HepG2 (cell line): Measurements from ENCODE around the gene CHCHD6. TPM values are rescaled to one million over a fixed set of nuclear protein-coding genes. Genes with fewer than 3 reads are reported as not detected.

ENCODE experiments used
- ATAD3A ChIP-seq: sonication (generic); formaldehyde crosslinking; IDR thresholded peaks from 2 replicates; pipeline ENCODE4 v1.4.0; 2020; ENCODE audit warnings: missing genetic modification reagents
- BHLHE40 ChIP-seq: IDR thresholded peaks from 2 replicates; pipeline ENCODE4 v1.6.1; 2011; ENCODE audit warnings: low read length, improper control_type of control experiment
- E2F2 ChIP-seq: sonication (generic); formaldehyde crosslinking; IDR thresholded peaks from 2 replicates; pipeline ENCODE4 v1.4.0; 2020; ENCODE audit warnings: missing genetic modification reagents, borderline replicate concordance
- FOXP1 ChIP-seq, 2 experiments: fragments of 450-650 bp in 1 of 2; IDR thresholded peaks; 2 replicates each; pipeline ENCODE4 v1.6.1; 2017 to 2018; ENCODE audit warnings: antibody characterized with exemption in 1 of 2
- IRX3 ChIP-seq: sonication (generic); formaldehyde crosslinking; IDR thresholded peaks from 2 replicates; pipeline ENCODE4 v1.8.1; 2023; ENCODE audit warnings: mild to moderate bottlenecking, low read depth, missing genetic modification reagents, borderline replicate concordance
- KMT2B ChIP-seq: IDR thresholded peaks from 2 replicates; pipeline ENCODE4 v1.6.1; 2016; ENCODE audit warnings: missing genetic modification reagents, missing compliant biosample characterization
- NCOA2 ChIP-seq: sonication (generic); formaldehyde crosslinking; IDR thresholded peaks from 2 replicates; pipeline ENCODE4 v1.8.0; 2022; ENCODE audit warnings: inconsistent platforms
- PAF1 ChIP-seq: IDR thresholded peaks from 2 replicates; pipeline ENCODE4 v1.6.1; 2016; ENCODE audit warnings: missing genetic modification reagents, missing compliant biosample characterization
- PTBP1 ChIP-seq: fragments of 200-400 bp; formaldehyde crosslinking; IDR thresholded peaks from 2 replicates; pipeline ENCODE4 v1.6.1; 2018; ENCODE audit warnings: low read length, low read depth; ENCODE audit not compliant: poor library complexity, severe bottlenecking
- RCOR2 ChIP-seq: IDR thresholded peaks from 2 replicates; pipeline ENCODE4 v1.6.1; 2016; ENCODE audit warnings: missing biosample characterization, missing genetic modification reagents
- RELA ChIP-seq: sonication (generic); formaldehyde crosslinking; IDR thresholded peaks from 2 replicates; pipeline ENCODE4 v1.4.0; 2020; ENCODE audit warnings: missing genetic modification reagents
- TCF12 ChIP-seq, 2 experiments: fragments of 450-650 bp in 1 of 2; sonication (generic) in 1 of 2; formaldehyde crosslinking in 1 of 2; IDR thresholded peaks; 2 replicates each; pipeline versions ENCODE4 v1.6.1 to v1.8.0; 2017 to 2022; ENCODE audit warnings: antibody characterized with exemption in 1 of 2, mild to moderate bottlenecking in 1 of 2, missing genetic modification reagents in 1 of 2, moderate library complexity in 1 of 2
- ZFP82 ChIP-seq: sonication (generic); formaldehyde crosslinking; IDR thresholded peaks from 2 replicates; pipeline ENCODE4 v1.5.1; 2020; ENCODE audit warnings: mild to moderate bottlenecking, missing genetic modification reagents, borderline replicate concordance
- ZNF281 ChIP-seq: sonication (generic); formaldehyde crosslinking; IDR thresholded peaks from 2 replicates; pipeline ENCODE4 v1.4.0; 2020; ENCODE audit warnings: missing genetic modification reagents, borderline replicate concordance
- ZNF446 ChIP-seq: sonication (generic); formaldehyde crosslinking; IDR thresholded peaks from 2 replicates; pipeline ENCODE4 v1.5.0; 2020; ENCODE audit warnings: mild to moderate bottlenecking, missing genetic modification reagents
- ZNF674 ChIP-seq: sonication (generic); formaldehyde crosslinking; IDR thresholded peaks from 2 replicates; pipeline ENCODE4 v1.5.0; 2020; ENCODE audit warnings: low read depth, mild to moderate bottlenecking, missing genetic modification reagents
- ZNF704 ChIP-seq: sonication (generic); formaldehyde crosslinking; IDR thresholded peaks from 2 replicates; pipeline ENCODE4 v1.8.1; 2023; ENCODE audit warnings: mild to moderate bottlenecking, inconsistent platforms, moderate library complexity, missing genetic modification reagents, borderline replicate concordance
- ZNF737 ChIP-seq: sonication (generic); formaldehyde crosslinking; IDR thresholded peaks from 2 replicates; pipeline ENCODE4 v1.5.0; 2020; ENCODE audit warnings: missing genetic modification reagents, mild to moderate bottlenecking, borderline replicate concordance
- polyA plus RNA-seq, 8 experiments: library from polyadenylated mRNA; depleted of rRNA in 3 of 8; stranded (reverse) in 7 of 8; unstranded in 1 of 8; fragments of >200 nt; fragmentation: Illumina TruSeq in 4 of 8; extraction: Trizol in 4 of 8; gene quantifications; 2 replicates each; pipeline versions ENCODE4 v1.2.1 to v1.2.3, GENCODE V29; 2011 to 2016; ENCODE audit warnings: low read depth in 4 of 8, missing spikeins in 1 of 8, mixed read lengths in 1 of 8; ENCODE audit not compliant: insufficient read depth in 1 of 8
- total RNA-seq, 5 experiments: library from RNA; depleted of rRNA; stranded (reverse); fragments of >200 nt; fragmentation: Illumina TruSeq; extraction: Trizol; gene quantifications; 2 replicates each; pipeline ENCODE4 v1.2.3, GENCODE V29; 2016; ENCODE audit warnings: low read depth in 1 of 5
- TF ChIP-seq, protein P1 (sequence below): sonication (generic); formaldehyde crosslinking; IDR thresholded peaks from 2 replicates; pipeline ENCODE4 v1.4.0; 2020; ENCODE audit warnings: low read depth, missing genetic modification reagents

CHCHD6 gene
- total and polyA plus RNA-seq, 2 of the 13 experiments (the other 11 are each of a cell fraction or from before 2014, with no cell fraction given), result 20.3 to 20.8 TPM

DNA sequence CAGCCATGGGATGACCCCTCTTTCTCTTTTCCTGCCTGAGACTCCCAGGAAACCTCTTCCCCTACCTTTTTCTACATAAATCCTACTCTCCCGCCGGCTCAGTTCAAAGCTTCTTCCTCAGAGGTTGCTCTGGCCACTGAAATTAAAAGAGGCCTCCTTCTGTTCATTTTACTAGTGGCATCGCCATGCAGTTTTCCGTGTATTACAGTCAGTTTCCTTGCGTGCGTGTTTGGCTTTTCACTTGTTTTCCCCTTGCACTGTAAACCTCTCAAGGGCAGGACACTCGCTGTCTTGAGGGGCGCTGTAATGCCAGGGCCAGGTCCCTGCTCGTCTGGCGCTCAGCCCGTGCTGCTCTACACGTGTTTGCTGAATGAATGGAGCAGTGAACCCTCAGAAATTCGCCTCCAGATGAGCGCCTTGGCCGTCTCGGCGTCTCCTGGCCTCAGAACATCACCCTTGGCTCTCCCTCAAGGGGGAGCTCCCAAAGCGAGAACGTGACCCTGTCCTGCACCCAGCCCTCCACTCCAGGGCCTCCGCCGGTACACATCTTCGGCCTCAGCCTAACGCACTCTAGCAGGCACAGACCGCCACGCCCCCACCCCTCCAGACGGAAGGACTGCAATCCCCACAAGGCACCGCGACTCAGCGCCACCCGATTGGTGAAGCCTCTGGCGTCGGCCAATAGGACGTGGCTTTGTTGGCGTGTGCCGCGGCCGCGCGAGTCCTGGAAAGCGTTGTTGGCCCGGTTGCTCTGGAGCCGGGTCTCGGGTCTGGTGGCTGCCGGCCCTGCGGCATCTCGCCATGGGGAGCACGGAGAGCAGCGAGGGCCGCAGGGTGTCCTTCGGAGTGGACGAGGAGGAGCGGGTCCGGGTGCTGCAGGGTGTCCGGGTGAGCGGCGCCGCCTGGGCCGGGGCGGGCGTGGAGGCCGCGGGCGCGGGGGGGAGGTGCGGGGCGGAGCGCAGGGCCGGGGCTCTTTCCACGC is at the start of gene CHCHD6 (continued):
- TF ChIP-seq BHLHE40 (peak; percentile 24; the same call in 1 of the 2 replicates), E2F2 (no peak), NCOA2 (CRISPR knock-in tag) (peak; percentile 29; the same call in 1 of the 2 replicates), ATAD3A (CRISPR knock-in tag) (no peak), PTBP1 (no peak), TCF12 (IDR thresholded peaks at IDR 0.05) (no peak), TCF12 (CRISPR knock-in tag; IDR thresholded peaks at IDR 0.05) (no peak), IRX3 (CRISPR knock-in tag) (no peak; the same call in 1 of the 2 replicates), PAF1 (CRISPR knock-in tag) (no peak), ZNF704 (CRISPR knock-in tag) (no peak), KMT2B (CRISPR knock-in tag) (peak; percentile 88), ZNF446 (CRISPR knock-in tag) (no peak), RCOR2 (CRISPR knock-in tag) (no peak), ZNF281 (CRISPR knock-in tag) (no peak; the same call in 1 of the 2 replicates), FOXP1 (IDR thresholded peaks at IDR 0.05) (no peak), FOXP1 (CRISPR knock-in tag; IDR thresholded peaks at IDR 0.05) (no peak), ZNF674 (no peak), ZNF737 (no peak), ZFP82 (CRISPR knock-in tag) (no peak), RELA (CRISPR knock-in tag) (no peak)
- TF ChIP-seq, protein P1, sequence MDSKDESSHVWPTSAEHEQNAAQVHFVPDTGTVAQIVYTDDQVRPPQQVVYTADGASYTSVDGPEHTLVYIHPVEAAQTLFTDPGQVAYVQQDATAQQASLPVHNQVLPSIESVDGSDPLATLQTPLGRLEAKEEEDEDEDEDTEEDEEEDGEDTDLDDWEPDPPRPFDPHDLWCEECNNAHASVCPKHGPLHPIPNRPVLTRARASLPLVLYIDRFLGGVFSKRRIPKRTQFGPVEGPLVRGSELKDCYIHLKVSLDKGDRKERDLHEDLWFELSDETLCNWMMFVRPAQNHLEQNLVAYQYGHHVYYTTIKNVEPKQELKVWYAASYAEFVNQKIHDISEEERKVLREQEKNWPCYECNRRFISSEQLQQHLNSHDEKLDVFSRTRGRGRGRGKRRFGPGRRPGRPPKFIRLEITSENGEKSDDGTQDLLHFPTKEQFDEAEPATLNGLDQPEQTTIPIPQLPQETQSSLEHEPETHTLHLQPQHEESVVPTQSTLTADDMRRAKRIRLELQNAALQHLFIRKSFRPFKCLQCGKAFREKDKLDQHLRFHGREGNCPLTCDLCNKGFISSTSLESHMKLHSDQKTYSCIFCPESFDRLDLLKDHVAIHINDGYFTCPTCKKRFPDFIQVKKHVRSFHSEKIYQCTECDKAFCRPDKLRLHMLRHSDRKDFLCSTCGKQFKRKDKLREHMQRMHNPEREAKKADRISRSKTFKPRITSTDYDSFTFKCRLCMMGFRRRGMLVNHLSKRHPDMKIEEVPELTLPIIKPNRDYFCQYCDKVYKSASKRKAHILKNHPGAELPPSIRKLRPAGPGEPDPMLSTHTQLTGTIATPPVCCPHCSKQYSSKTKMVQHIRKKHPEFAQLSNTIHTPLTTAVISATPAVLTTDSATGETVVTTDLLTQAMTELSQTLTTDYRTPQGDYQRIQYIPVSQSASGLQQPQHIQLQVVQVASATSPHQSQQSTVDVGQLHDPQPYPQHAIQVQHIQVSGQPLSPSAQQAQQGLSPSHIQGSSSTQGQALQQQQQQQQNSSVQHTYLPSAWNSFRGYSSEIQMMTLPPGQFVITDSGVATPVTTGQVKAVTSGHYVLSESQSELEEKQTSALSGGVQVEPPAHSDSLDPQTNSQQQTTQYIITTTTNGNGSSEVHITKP (CRISPR knock-in tag), result no peak
